GM18517 (cell line): Measurements from ENCODE around the gene RPAP2.
"Not testable (repeated sequence)": the region's sequence is repeated elsewhere in the genome, so short reads cannot be mapped to it uniquely, and the experiment has no call there.

Experiments
- ATAC-seq: cut with Tn5 transposase; IDR thresholded peaks from one replicate; pipeline ENCODE4 v1.9.1; 2021; ENCODE audit warnings: mild to moderate bottlenecking, moderate library complexity; ENCODE audit not compliant: unreplicated experiment

RPAP2 gene

DNA sequence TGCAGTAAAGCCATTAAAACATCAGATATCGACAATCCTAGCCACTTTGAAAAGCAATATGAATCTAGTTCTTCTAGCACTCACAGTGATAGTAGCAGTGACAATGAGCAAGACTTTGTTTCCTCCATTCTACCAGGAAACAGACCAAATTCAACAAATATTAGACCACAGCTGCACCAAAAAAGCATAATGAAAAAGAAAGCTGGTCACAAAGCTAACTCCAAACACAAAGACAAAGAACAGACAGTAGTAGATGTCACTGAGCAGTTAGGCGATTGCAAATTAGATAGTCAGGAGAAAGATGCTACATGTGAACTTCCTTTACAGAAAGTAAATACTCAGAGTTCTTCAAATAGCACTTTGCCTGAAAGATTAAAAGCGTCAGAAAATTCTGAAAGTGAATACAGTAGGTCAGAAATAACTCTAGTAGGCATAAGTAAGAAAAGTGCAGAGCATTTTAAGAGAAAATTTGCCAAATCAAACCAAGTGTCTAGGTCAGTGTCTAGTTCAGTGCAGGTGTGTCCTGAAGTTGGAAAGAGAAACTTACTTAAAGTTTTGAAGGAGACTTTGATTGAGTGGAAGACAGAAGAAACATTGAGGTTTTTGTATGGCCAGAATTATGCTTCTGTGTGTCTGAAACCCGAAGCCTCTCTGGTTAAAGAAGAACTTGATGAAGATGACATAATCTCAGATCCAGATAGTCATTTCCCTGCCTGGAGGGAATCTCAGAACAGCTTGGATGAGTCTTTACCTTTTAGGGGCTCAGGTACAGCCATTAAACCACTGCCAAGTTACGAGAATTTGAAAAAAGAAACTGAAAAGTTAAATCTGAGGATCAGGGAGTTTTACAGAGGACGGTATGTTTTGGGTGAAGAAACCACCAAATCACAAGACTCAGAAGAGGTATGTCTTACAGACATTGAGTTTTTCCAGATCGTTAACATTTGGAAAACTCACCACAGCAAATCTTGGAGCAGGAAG is 24.9 kb downstream of the RPAP2 start:
- ATAC-seq = no peak

DNA sequence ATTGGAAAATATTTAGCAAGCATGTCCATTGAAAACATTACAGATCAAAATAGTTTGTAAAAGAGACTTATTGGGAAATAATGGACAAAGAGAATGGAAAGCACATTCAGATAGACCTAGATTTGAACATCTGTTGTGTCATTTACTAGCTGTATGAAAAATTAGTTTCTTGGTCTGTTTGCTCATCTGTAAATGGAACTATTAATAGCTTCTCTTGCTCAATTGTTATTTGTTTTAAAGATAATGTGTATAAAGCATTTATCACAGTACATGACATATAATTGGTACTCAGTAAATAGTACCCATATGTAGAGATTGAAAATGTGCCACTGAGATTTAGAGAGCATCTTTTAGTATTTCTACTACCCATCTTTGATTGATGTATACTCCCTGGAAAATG is 25.9 kb downstream of the RPAP2 start:
- no peak for ATAC-seq

DNA sequence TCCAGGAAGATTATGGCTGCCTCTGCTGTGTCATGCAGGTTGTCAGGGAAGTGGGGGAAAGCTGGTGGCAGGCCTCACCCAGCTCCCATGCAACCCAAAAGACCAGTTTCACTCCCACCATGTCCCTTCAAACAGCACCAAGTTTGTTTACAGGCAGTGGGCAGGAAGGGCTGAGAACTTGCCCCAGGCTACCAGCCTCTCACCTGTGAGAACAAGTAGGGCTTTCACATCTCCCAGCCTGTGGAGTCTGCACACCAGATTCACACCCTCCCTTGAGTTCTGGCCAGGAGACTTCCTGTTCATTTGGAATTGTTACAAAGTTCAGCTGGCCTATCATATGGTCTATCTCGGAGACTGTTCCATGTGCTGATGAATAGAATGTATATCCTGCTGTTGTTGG is 27.8 kb downstream of the RPAP2 start:
- ATAC-seq = no peak

DNA sequence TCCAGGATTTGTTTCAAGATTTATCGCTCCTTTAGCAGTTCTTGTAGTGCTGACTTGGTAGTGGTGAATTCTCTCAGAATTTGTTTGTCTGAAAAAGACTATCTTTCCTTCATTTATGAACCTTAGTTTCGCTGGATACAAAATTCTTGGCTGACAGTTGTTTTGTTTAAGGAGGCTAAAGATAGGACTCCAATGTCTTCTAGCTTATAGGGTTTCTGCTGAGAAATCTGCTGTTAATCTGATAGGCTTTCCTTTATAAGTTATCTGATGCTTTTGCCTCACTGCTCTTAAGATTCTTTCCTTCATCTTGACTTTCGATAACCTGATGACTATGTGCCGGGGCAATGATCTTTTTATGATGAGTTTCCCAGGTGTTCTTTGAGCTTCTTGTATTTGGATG is 28.9 kb downstream of the RPAP2 start:
- ATAC-seq = no peak

DNA sequence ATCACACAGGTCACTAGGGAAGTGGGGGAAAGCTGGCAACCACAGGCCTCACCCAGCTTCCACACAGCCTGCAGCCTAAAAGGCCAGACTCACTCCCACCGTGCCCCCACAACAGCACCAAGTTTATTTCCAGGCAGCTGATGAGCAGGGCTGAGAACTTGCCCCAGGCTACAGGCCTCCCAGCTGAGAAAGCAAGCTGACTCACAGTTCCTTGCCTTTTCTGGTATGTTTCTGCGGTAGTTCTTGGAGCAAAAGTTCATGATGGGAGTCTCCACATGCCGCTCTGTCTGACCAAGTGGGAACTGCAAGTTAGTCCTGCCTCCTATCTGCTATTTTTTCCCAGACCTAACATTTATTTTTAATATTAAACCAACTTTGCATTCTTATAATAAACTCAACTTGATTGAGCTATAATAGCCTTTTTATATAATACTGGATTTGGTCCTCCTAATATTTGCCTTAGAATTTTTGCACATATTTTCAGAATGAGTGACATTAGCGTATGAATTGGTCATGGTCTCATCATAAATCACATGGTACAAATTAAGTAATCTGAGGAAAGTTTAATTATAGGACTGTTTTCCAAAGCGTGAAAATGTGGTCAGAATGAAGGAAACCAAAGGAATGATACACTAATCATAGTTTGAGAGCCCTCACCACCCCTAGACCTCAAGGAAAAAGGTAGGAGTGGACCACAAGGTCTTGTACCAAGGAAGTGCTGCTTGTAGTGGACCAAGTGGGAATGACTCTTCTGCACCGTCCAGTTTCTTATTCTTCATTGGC is 30.7 kb downstream of the RPAP2 start:
- no peak for ATAC-seq

DNA sequence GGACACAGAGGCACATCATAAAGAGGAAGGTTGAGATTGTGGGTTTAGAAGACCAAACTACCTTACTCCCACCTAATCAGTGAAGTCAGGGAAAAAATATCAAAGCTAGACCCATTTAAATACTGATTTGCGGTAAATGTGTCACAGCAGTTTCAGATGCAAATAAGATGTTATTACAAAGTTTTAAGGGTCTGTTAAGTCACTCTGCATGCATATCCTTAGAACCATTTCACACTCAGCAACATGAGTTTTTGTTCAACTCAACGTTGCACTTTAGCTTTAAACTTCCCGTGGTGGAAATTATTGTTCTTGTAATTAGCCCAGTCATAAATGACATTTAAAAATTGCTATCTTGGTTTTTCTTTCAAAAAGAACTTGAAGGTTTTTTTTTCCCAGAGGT is 34.8 kb downstream of the RPAP2 start:
- no peak for ATAC-seq

DNA sequence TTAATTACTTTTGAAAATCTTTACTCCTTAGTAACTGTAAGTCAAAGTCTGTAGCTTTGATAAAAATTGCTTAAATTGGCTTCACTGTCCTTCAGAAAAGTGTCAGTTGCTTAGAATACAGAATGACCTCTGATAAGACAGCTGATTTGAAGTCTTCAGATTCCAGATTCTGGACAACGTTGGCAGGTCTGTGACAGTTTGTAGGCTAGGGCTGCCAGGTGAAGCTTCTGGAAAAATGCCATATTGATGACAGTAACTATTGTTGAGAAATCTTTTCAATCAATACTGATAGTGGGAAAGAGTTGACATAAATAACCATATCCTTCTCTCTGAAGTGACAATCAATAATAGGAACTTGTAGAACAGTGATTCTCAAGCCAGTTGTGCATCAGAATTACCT is 41.3 kb downstream of the RPAP2 start:
- ATAC-seq = no peak

DNA sequence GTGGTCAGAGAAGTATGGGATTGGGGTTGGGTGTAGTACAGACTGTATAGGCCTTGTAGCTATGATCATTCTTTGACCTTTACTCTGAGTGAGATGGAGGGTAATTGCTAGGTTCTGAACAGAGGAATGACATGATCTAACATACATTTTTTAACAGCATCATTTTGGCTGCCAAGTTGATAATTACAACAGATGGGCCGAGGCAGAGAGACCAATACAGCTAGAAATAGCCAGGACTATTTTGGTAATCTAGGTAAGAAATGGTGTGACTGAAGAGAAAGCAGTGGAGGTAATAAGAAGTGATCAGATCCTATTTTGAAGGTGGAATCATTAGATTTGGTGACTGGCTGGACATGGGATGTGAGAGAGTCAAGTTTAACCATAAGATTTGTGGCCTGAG is 43.5 kb downstream of the RPAP2 start:
- no peak for ATAC-seq

DNA sequence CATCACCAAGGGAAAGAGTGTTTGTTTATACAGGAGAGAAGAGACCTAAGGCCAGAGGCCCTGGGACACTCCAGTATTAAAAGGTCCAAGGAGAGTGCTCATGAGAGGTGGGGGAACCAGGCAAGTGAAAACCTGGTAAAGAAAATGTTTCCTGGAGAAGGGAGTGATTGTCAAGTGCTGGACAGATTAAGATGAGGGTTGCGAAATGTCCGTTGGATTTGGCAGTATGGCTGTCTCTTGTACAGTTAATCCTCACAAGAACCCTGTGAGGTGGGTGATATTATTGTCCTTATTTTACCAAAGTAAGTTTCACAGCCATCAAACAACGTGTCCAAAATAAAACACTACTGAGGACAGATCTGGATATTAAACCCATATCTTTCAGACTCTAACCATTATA is 44.2 kb downstream of the RPAP2 start:
- ATAC-seq = no peak

DNA sequence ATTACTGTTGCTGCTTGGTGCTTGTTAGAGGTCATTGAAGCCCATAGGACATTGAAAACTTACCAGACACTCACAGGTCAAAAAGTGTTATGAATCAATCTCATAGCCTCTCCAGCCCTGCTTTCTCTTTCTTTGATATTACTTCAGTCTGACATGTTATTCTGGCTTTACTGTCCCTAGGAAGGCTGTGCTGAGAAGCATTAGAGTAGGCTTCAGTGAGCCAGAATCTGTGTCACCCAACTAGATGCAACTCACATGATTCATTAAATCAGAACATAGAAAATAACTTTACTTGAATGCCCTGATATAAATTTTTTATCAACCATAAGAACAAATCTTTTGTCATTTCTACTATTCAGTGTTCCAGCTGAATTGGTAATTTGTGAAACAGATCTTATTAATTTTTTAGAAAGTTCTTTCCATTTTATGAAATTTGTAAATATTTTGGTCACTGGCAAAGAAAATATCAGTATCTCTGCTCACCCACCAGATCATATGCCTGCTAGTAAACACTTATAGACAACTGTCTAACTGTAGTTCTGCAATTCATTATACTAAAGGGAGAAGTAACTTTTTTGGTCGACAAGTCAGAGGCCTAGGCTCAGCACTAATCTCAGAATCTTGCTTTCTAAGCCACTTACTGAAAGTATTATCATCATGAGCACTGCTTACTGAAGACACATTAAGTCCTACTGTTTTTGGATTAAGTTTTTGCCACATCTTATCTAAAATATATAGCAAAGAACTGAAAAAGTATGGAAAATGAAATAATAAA is 48.2 kb downstream of the RPAP2 start:
- no peak for ATAC-seq

DNA sequence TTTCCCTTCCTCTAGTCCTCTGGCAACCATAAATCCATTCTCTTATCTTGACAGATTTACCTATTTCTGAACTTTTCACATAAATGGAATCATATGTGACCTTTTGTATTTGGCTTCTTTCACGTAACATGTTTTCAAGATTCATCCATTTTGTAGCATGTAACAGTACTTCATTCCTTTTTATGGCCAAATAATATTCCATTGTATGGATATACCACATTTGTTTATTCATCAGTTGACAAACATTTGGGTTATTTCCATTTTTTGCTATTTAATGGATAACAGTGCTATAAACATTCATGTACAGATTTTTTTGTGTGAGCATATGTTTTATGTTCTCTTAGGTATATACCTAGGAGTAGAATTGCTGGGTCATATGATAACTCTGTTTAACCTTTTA is 54.0 kb downstream of the RPAP2 start:
- no peak for ATAC-seq

DNA sequence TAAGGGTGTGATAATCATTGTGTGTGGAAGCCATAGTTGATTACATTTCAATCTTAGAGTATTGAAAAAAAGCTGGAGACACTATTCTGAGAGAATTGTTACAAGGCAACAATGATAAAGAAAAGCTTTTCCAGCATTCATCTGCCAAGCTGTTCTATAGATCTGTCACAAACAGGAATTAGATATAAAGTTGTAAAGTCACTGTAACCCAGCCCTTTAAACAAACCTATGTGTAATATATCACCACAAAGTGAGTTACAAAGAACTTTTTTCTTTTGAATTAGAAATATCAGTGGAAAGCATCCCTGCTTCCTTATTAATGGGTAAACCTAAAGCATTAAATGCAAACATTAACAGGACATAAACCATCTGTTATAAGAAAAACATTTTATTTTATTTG is 55.4 kb downstream of the RPAP2 start:
- ATAC-seq = no peak

DNA sequence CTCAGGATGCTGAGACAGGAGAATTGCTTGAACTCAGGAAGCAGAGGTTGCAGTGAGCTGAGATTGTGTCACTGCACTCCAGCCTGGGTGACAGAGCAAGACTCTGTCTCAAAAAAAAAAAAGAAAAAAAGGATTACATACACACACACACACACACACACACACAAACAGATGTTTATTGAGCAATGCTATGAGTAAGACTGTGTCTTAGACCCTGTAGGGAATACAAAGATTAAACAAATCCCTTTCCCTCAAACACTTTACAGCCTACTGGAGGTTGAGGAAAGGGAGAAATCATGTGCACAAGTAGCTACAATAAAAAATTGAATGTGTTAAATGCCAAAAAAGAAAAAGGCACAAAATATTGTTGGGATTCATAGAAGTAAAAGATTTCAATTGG is 58.1 kb downstream of the RPAP2 start:
- no peak for ATAC-seq

DNA sequence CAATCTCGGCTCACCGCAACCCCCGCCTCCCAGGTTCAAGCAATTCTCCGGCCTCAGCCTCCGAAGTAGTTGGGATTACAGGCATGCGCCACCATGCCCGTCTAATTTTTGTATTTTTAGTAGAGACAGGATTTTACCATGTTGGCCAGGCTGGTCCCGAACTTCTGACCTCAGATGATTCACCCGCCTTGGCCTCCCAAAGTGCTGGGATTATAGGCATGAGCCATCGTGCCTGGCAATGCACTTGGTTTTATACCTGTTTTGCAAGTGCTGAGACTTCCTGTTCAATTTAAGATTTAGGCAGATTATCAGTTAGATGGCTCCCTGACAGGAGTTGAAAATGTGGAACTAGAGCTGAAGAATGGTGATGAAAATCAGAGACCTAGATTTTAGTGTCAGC is 60.5 kb downstream of the RPAP2 start:
- not testable (repeated sequence) for ATAC-seq

DNA sequence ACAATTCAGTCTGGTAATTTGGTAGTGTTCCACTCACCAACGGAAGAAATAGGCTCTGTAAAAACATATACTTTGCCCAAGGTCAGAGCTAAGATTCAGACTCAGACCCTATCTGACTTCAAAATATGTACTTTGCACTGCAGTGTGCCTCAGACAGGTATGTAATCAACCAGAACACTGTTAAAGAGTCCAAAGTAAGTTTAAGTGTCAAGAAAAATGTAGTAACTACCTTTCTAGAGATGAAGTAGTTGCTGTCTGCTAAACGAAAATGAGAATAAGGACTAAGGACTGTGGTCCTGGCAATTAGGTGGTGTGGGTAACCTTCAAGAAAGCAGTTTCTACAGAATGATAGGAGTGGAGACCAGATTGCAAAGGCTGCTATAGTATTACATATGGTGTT is 61.1 kb downstream of the RPAP2 start:
- ATAC-seq = no peak

DNA sequence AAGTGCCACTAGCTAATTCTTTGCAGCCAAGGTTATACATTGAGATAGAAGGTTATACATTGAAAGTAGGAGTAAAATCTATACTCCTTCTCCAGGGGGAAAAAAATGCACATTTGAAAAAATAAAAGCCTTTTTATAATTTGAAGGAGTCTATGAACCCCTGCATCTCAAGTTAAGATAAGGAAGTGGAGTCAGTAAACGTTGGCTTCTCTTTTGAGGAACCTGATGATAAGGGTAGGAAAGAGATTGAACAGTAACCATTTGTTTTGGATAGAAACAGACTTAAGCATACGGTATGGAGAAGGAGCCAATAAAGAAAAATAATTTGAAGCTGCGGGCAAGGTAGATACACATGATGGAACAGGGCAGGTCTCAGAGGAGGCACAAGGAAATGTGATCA is 64.1 kb downstream of the RPAP2 start:
- no peak for ATAC-seq

DNA sequence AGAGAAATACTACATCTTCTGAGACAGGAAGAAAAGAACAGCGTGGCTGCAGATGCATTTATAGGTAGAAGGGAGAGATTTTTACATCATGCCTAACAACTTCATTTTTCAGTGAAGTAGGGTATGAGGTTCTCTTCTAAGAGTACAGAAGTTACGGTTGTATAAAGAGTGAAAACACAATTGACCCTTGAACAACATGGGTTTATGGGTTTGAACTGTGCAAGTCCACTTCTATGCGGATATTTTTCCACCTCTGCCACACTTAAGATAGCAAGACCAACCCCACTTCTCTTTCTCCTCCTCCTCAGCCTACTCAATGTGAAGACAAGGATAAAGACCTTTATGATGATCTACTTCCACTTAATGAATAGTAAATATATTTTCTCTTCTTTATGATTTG is 64.5 kb downstream of the RPAP2 start:
- no peak for ATAC-seq

DNA sequence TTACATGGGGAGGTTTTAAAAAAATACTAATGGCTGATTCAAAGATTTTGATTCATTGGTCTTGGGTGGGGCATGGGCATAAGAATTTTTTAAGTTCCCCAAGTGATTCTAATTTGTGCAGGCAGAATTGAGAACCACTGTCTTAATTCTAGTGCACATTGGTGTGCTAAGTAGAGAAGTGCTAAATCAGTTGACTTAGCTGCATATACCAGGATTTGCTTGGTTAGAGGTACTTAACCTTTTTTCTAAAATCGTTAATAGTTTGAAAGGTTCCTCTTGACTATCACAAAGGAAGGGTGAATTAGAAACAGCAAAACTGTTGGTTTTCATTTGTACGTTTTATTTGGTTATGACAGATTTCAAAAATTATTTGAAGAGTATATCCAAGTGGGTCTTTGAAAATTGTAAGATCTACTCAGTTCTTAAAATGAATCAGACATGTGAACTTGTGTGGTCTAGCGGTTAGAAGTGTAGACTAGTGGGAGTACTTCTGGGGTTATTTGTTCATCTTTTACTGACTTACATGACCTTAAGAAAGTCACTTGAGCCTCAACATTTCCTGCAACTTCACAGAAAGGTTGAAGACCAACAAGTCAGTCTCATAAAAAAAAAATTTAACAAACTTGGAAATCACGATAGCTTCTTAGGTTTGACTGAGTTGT is 66.7 kb downstream of the RPAP2 start:
- no peak for ATAC-seq

DNA sequence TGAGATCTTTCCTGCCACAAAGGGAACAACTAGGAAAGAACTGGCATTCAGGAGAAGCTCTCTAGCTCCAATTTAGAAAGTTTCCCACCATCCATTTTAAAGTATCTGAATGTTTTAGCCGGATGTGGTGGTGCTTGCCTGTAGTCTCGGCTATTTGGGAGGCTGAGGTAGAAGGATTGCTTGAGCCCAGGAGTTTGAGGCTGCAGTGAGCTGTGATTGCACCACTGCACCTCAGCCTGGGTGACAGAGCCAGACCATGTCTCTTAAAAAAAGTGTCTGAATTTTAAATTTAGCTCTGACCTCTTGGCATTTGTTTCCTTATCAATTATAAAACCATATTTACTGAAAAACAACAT is 67.2 kb downstream of the RPAP2 start:
- ATAC-seq = no peak

DNA sequence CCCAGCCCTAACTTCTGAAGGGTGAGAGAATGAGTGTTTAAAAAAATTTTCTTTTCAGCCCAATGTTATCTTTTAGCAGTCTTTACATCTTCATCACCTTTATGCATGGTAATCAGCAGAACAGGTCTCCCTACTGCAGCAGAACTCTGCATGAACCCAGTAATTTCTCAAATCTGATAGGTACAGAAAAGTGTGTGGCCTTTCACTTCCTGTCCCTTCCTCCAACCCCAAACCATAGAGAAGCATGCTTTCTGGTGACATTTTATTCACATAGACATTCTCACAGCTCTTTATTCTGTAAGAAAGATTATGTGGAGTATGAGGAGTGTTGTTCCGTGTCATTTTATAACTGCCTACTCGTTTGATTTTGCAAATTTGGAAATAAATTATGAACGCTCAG is 68.6 kb downstream of the RPAP2 start:
- ATAC-seq = no peak

DNA sequence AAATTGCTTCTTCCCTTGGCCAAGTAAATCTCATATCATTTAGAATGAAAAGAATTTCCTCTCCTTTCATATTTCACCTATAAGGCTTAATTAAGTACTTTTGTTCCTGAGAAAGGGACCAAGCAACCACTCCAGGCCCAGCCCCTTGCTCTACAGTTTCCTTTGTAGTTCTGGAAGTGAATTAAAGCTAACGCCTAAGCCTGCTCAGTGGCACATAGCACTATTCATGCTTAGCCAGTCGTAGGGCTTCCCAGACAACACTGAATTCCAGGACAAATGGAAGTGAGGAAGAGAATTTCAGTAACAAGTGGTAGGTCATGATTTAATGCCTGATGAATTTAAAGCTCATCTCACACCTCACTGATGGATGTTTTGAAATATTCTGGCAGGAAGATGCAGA is 73.3 kb downstream of the RPAP2 start:
- no peak for ATAC-seq
